H1 (cell line): ENCODE measurements around the gene TAF4. TPM values are rescaled to one million over a fixed set of nuclear protein-coding genes. Genes with fewer than 3 reads are reported as not detected.
A peak's percentile ranks its signal among the peaks of the same experiment; 100 is the strongest.

Source experiments
- YY1 ChIP-seq: IDR thresholded peaks from 2 replicates; pipeline ENCODE4 v1.6.1; 2011; ENCODE audit warnings: low read depth, mild to moderate bottlenecking, low read length
- polyA plus RNA-seq, 7 experiments: library from polyadenylated mRNA; depleted of rRNA in 3 of 7; stranded (reverse) in 5 of 7; unstranded in 2 of 7; fragments of >200 nt in 5 of 7; fragments of 200-250 nt in 2 of 7; gene quantifications; 1 replicate in 5 of 7; 2 replicates in 1 of 7; 4 replicates in 1 of 7; pipeline versions ENCODE4 v1.2.1 to v1.2.3, GENCODE V29; 2011 to 2013; ENCODE audit warnings: missing spikeins in 2 of 7, mixed read lengths in 2 of 7
- total RNA-seq: library from RNA; stranded (reverse); fragmentation: NEBNext Ultra II Directional; extraction: Animal tissue kit (Norgen Biotek cat#: 25700); gene quantifications from 2 replicates; pipeline ENCODE4 v1.2.1, GENCODE V29; 2021
- TF ChIP-seq, protein P1 (sequence below): IDR thresholded peaks from 2 replicates; pipeline ENCODE4 v1.6.1; 2012; ENCODE audit warnings: inconsistent platforms

TAF4 gene
- total and polyA plus RNA-seq, 2 of the 8 experiments (the other 6 are each of a cell fraction or from before 2014, with no cell fraction given), result 16.0 to 30.1 TPM

- TF ChIP-seq, protein P1, sequence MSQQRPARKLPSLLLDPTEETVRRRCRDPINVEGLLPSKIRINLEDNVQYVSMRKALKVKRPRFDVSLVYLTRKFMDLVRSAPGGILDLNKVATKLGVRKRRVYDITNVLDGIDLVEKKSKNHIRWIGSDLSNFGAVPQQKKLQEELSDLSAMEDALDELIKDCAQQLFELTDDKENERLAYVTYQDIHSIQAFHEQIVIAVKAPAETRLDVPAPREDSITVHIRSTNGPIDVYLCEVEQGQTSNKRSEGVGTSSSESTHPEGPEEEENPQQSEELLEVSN, result peak; percentile 70; the same call in 1 of the 2 replicates
- peak; percentile 52; the same call in 1 of the 2 replicates for TF ChIP-seq YY1
- TF ChIP-seq, all 59 proteins: peak for 11
Measured at GRCh38 chr20:62066339-62066982, 780 bp upstream of the TAF4 start (continued).
